K562 (cell line): ENCODE data around the gene PFN3.

Experiments used
- HIVEP1 ChIP-seq: fragments of 250-450 bp; sonication (Bioruptor Pico); IDR thresholded peaks from 2 replicates; pipeline ENCODE4 v1.4.0; 2020; ENCODE audit warnings: mild to moderate bottlenecking
- MCM7 ChIP-seq, 2 experiments: fragments of 450-650 bp; IDR thresholded peaks; 2 replicates each; pipeline ENCODE4 v1.6.1; 2016 to 2018
- TAF1 ChIP-seq: IDR thresholded peaks from 2 replicates; pipeline ENCODE4 v1.6.1; 2011; ENCODE audit warnings: mild to moderate bottlenecking, low read length, moderate library complexity; ENCODE audit not compliant: insufficient read depth, control insufficient read depth, severe bottlenecking; ENCODE audit errors: extremely low read depth
- ZBTB7A ChIP-seq: IDR thresholded peaks from 2 replicates; pipeline ENCODE4 v1.6.1; 2011; ENCODE audit warnings: low read depth, mild to moderate bottlenecking, low read length, moderate library complexity, borderline replicate concordance; ENCODE audit not compliant: control insufficient read depth
- ZNF140 ChIP-seq: fragments of 250-450 bp; sonication (Bioruptor Pico); IDR thresholded peaks from 2 replicates; pipeline ENCODE4 v1.8.0; 2021; ENCODE audit warnings: moderate library complexity, mild to moderate bottlenecking, inconsistent platforms
- TF ChIP-seq, protein P1 (sequence below): sonication (generic); formaldehyde crosslinking; IDR thresholded peaks from 2 replicates; pipeline ENCODE4 v1.5.0; 2020; ENCODE audit warnings: missing genetic modification reagents
- TF ChIP-seq, protein P2 (sequence below): fragments of 450-650 bp; formaldehyde crosslinking; IDR thresholded peaks from 2 replicates; pipeline ENCODE4 v1.4.0; 2020; ENCODE audit warnings: mild to moderate bottlenecking, moderate library complexity

DNA sequence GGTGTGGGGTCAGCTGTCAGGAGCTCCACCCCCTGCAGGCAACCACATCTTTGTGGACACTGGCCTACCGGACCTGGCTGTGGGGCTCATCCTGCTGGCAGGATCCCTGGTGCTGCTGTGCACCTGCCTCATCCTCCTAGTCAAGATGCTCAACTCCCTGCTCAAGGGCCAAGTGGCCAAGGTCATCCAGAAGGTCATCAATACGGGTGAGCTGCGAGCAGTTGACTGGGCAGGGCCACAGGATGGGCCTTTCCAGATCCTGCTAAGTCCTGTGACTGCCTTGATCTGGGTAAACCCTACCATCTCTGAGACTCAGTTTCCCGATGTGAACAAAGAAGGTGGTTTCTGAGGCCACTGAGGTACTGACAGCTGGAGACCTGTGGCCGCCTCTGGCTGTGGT lies 6.5 kb downstream of the PFN3 start:
- TF ChIP-seq, protein P1, sequence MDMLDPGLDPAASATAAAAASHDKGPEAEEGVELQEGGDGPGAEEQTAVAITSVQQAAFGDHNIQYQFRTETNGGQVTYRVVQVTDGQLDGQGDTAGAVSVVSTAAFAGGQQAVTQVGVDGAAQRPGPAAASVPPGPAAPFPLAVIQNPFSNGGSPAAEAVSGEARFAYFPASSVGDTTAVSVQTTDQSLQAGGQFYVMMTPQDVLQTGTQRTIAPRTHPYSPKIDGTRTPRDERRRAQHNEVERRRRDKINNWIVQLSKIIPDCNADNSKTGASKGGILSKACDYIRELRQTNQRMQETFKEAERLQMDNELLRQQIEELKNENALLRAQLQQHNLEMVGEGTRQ = no peak
- TF ChIP-seq HIVEP1 (no peak), ZNF140 (CRISPR knock-in tag) (no peak), MCM7 (IDR thresholded peaks at IDR 0.05) (no peak), ZBTB7A (no peak), TAF1 (no peak)
- TF ChIP-seq, protein P2, sequence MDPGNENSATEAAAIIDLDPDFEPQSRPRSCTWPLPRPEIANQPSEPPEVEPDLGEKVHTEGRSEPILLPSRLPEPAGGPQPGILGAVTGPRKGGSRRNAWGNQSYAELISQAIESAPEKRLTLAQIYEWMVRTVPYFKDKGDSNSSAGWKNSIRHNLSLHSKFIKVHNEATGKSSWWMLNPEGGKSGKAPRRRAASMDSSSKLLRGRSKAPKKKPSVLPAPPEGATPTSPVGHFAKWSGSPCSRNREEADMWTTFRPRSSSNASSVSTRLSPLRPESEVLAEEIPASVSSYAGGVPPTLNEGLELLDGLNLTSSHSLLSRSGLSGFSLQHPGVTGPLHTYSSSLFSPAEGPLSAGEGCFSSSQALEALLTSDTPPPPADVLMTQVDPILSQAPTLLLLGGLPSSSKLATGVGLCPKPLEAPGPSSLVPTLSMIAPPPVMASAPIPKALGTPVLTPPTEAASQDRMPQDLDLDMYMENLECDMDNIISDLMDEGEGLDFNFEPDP (CRISPR knock-in tag) = no peak
